H9 (cell line): ENCODE results near the gene CACNA1G. TPM values are rescaled to one million over a fixed set of nuclear protein-coding genes. Genes with fewer than 3 reads are reported as not detected.

Source experiments
- DNase-seq: peaks from one replicate; pipeline ENCODE4 v3.0.0-alpha.2; 2017
- H2AFZ ChIP-seq: one replicate; pipeline ENCODE4 v1.6.1; 2013; ENCODE audit warnings: mild to moderate bottlenecking, low read length, control low read depth, moderate library complexity
- H2AK5ac ChIP-seq: 2 replicates; pipeline ENCODE4 v1.6.1; 2013; ENCODE audit warnings: low read length, control low read depth, mixed read lengths; ENCODE audit not compliant: insufficient read length
- H2BK120ac ChIP-seq: one replicate; pipeline ENCODE4 v1.6.1; 2013; ENCODE audit warnings: low read depth, mild to moderate bottlenecking, low read length, control low read depth, inconsistent platforms; ENCODE audit not compliant: poor library complexity, severe bottlenecking
- H2BK12ac ChIP-seq: 2 replicates; pipeline ENCODE4 v1.6.1; 2013; ENCODE audit warnings: low read length, control low read depth, mixed read lengths, low read depth; ENCODE audit not compliant: insufficient read length
- H2BK15ac ChIP-seq: 2 replicates; pipeline ENCODE4 v1.6.1; 2013; ENCODE audit warnings: low read depth, low read length, control low read depth
- H2BK20ac ChIP-seq: one replicate; pipeline ENCODE4 v1.6.1; 2013; ENCODE audit warnings: low read depth, mild to moderate bottlenecking, low read length, control low read depth, inconsistent platforms; ENCODE audit not compliant: poor library complexity, severe bottlenecking
- H2BK5ac ChIP-seq: 2 replicates; pipeline ENCODE4 v1.6.1; 2013; ENCODE audit warnings: low read length, control low read depth, mixed read lengths; ENCODE audit not compliant: insufficient read length
- H3K14ac ChIP-seq: 2 replicates; pipeline ENCODE4 v1.6.1; 2013; ENCODE audit warnings: low read length, control low read depth; ENCODE audit not compliant: insufficient read depth
- H3K18ac ChIP-seq: 2 replicates; pipeline ENCODE4 v1.6.1; 2013; ENCODE audit warnings: low read depth, mild to moderate bottlenecking, mixed read lengths, low read length, control low read depth; ENCODE audit not compliant: insufficient read length
- H3K23ac ChIP-seq: 2 replicates; pipeline ENCODE4 v1.6.1; 2013; ENCODE audit warnings: low read length, control low read depth, mixed read lengths, low read depth; ENCODE audit not compliant: insufficient read length
- H3K23me2 ChIP-seq: 2 replicates; pipeline ENCODE4 v1.6.1; 2013; ENCODE audit warnings: low read depth, mild to moderate bottlenecking, mixed read lengths, low read length, control low read depth; ENCODE audit not compliant: insufficient read length, poor library complexity, severe bottlenecking
- H3K27ac ChIP-seq: 2 replicates; pipeline ENCODE4 v1.5.1; 2013; ENCODE audit warnings: low read length, control low read depth, mixed read lengths, low read depth; ENCODE audit not compliant: insufficient read length
- H3K27me3 ChIP-seq: 2 replicates; pipeline ENCODE4 v1.6.1; 2013; ENCODE audit warnings: low read length, control low read depth, inconsistent platforms; ENCODE audit not compliant: insufficient read depth
- H3K4ac ChIP-seq: 2 replicates; pipeline ENCODE4 v1.6.1; 2013; ENCODE audit warnings: low read depth, mild to moderate bottlenecking, control low read depth, inconsistent platforms, low read length, moderate library complexity
- H3K4me1 ChIP-seq: 2 replicates; pipeline ENCODE4 v1.6.1; 2013; ENCODE audit warnings: low read length, control low read depth, inconsistent platforms; ENCODE audit not compliant: insufficient read depth
- H3K4me2 ChIP-seq: 2 replicates; pipeline ENCODE4 v1.6.1; 2013; ENCODE audit warnings: low read length, control low read depth, mixed read lengths; ENCODE audit not compliant: insufficient read length, insufficient read depth
- H3K56ac ChIP-seq: 2 replicates; pipeline ENCODE4 v1.6.1; 2013; ENCODE audit warnings: low read depth, mild to moderate bottlenecking, mixed read lengths, low read length, control low read depth; ENCODE audit not compliant: insufficient read length
- H3K79me1 ChIP-seq: 2 replicates; pipeline ENCODE4 v1.6.1; 2013; ENCODE audit warnings: low read depth, mild to moderate bottlenecking, moderate library complexity, low read length, control low read depth, inconsistent platforms; ENCODE audit not compliant: insufficient read depth, poor library complexity, severe bottlenecking
- H3K79me2 ChIP-seq: 2 replicates; pipeline ENCODE4 v1.6.1; 2013; ENCODE audit warnings: low read length, control low read depth, inconsistent platforms; ENCODE audit not compliant: insufficient read depth
- H3K9ac ChIP-seq: 2 replicates; pipeline ENCODE4 v1.6.1; 2013; ENCODE audit warnings: low read length, control low read depth, mixed read lengths; ENCODE audit not compliant: insufficient read length; ENCODE audit errors: extremely low read depth
- H3K9me3 ChIP-seq: one replicate; pipeline ENCODE4 v1.6.1; 2013; ENCODE audit warnings: low read depth, low read length, inconsistent platforms; ENCODE audit not compliant: control insufficient read depth
- H3T11ph ChIP-seq: one replicate; pipeline ENCODE4 v1.6.1; 2013; ENCODE audit warnings: mild to moderate bottlenecking, low read length, control low read depth, inconsistent platforms
- H4K20me1 ChIP-seq: one replicate; pipeline ENCODE4 v1.6.1; 2013; ENCODE audit not compliant: control insufficient read depth, insufficient read length, insufficient read depth
- H4K5ac ChIP-seq: 2 replicates; pipeline ENCODE4 v1.6.1; 2013; ENCODE audit warnings: low read depth, mild to moderate bottlenecking, mixed read lengths, low read length, control low read depth; ENCODE audit not compliant: insufficient read length
- H4K8ac ChIP-seq: replicated peaks from 2 replicates; pipeline ENCODE4 v1.6.1; 2013; ENCODE audit warnings: low read length, control low read depth, mixed read lengths, low read depth; ENCODE audit not compliant: insufficient read length
- H4K91ac ChIP-seq: 2 replicates; pipeline ENCODE4 v1.6.1; 2013; ENCODE audit warnings: low read depth, mild to moderate bottlenecking, moderate library complexity, mixed read lengths, low read length, control low read depth; ENCODE audit not compliant: insufficient read length
- H3K27ac Mint-ChIP-seq, 3 experiments: 2 replicates in 2 of 3; 3 replicates in 1 of 3; pipeline ENCODE4 v1.8.0; 2020 to 2021; ENCODE audit warnings: mixed read lengths in 3 of 3, mild to moderate bottlenecking in 1 of 3, moderate library complexity in 1 of 3
- H3K27me3 Mint-ChIP-seq: 2 replicates; pipeline ENCODE4 v1.8.0; 2021; ENCODE audit warnings: low read depth, mild to moderate bottlenecking, moderate library complexity, mixed read lengths
- H3K36me3 Mint-ChIP-seq, 3 experiments: 2 replicates in 2 of 3; 3 replicates in 1 of 3; pipeline ENCODE4 v1.8.0; 2020 to 2021; ENCODE audit warnings: low read depth in 3 of 3, mixed read lengths in 3 of 3; ENCODE audit not compliant: insufficient read depth in 1 of 3
- H3K4me1 Mint-ChIP-seq, 2 experiments: 2 replicates each; pipeline ENCODE4 v1.8.0; 2020; ENCODE audit warnings: mixed read lengths in 2 of 2
- H3K4me3 Mint-ChIP-seq, 2 experiments: 2 replicates in 1 of 2; 3 replicates in 1 of 2; pipeline ENCODE4 v1.8.0; 2020 to 2021; ENCODE audit warnings: mild to moderate bottlenecking in 2 of 2, mixed read lengths in 2 of 2, moderate library complexity in 1 of 2
- H3K9me3 Mint-ChIP-seq, 2 experiments: 2 replicates in 1 of 2; 3 replicates in 1 of 2; pipeline ENCODE4 v1.8.0; 2020; ENCODE audit warnings: mild to moderate bottlenecking in 2 of 2, mixed read lengths in 2 of 2, moderate library complexity in 1 of 2
- CTCF ChIP-seq: fragments of 200-600 bp; sonication (generic); conservative IDR thresholded peaks from 3 replicates; pipeline ENCODE4 v1.8.0; 2021; ENCODE audit warnings: antibody characterized with exemption, mild to moderate bottlenecking
- WGBS: extraction: QIAGEN DNeasy Blood & Tissue Kit; methylation state at CpG from one replicate; pipeline ENCODE4 v1.1.7; 2013; ENCODE audit warnings: missing lambda C conversion rate, low lambda C conversion rate, mixed read lengths; ENCODE audit not compliant: insufficient read length; ENCODE audit errors: extremely low coverage; 5-methylcytosine and 5-hydroxymethylcytosine counted together
- total RNA-seq: library from RNA; stranded (reverse); gene quantifications from 2 replicates; pipeline ENCODE4 v1.2.1, GENCODE V29; 2021

The CACNA1G gene
- total RNA-seq, 1 experiment from 2014 or later: 1.5 TPM

GRCh38 chr17:50615828-50616227, 55.3 kb downstream of the CACNA1G start:
- Histone ChIP-seq H4K20me1 (no peaks in the 10 kb centered on the region), H4K91ac (no peak overlapping the region), H2AK5ac (no peak overlapping the region), H3K79me1 (no peaks in the 10 kb centered on the region), H2BK12ac (no peak overlapping the region), H2BK15ac (no peak overlapping the region), H4K5ac (no peak overlapping the region), H4K8ac (no peak overlapping the region), H2AFZ (no peak overlapping the region), H2BK120ac (no peak overlapping the region), H2BK20ac (no peak overlapping the region), H3K9me3 (no peaks in the 10 kb centered on the region), H3K14ac (no peak overlapping the region), H3K9ac (no peak overlapping the region), H3K27ac (no peak overlapping the region), H3T11ph (no peak overlapping the region), H3K79me2 (no peaks in the 10 kb centered on the region), H3K23me2 (no peaks in the 10 kb centered on the region), H2BK5ac (no peak overlapping the region), H3K18ac (no peak overlapping the region), H3K4me2 (no peak overlapping the region), H3K56ac (no peak overlapping the region), H3K27me3 (no peaks in the 10 kb centered on the region), H3K4me1 (no peaks in the 10 kb centered on the region), H3K23ac (no peak overlapping the region), H3K4ac (no peak overlapping the region)
- no peak for DNase-seq
- Mint-ChIP-seq H3K36me3 (no peaks in the 10 kb centered on the region; a peak in 1 of 7 replicates), H3K27me3 (peaks cover 4% of the 10 kb centered on the region), H3K4me3 (no peak overlapping the region), H3K9me3 (no peaks in the 10 kb centered on the region), H3K27ac (no peak overlapping the region), H3K4me1 (peaks cover 4 to 29% of the 10 kb centered on the region in 2 experiments)
- WGBS: no CpG with 5 or more reads among the region's 7 CpGs
- no peak for TF ChIP-seq CTCF
